Colonic mucosa (tissue), 4 donors: ENCODE measurements around the gene ANKRD65. TPM values are rescaled to one million over a fixed set of nuclear protein-coding genes. Genes with fewer than 3 reads are reported as not detected.

Experiments used
- DNase-seq: peaks from one replicate; pipeline ENCODE4 v3.0.0-alpha.2; 2020
- H3K27ac ChIP-seq: fragments of 200-600 bp; one replicate; pipeline ENCODE4 v1.8.0; 2021
- H3K27me3 ChIP-seq: fragments of 200-600 bp; one replicate; pipeline ENCODE4 v1.8.0; 2021
- H3K36me3 ChIP-seq: fragments of 200-600 bp; one replicate; pipeline ENCODE4 v1.8.0; 2021
- H3K4me1 ChIP-seq: fragments of 200-600 bp; one replicate; pipeline ENCODE4 v1.8.0; 2021; ENCODE audit warnings: mild to moderate bottlenecking
- H3K4me3 ChIP-seq: fragments of 200-600 bp; one replicate; pipeline ENCODE4 v1.8.0; 2021
- H3K9ac ChIP-seq, 2 donors: one replicate each; pipeline ENCODE4 v1.7.0; 2013; ENCODE audit warnings: control low read depth in 2 of 2, low read depth in 2 of 2, low read length in 2 of 2
- H3K9me3 ChIP-seq: fragments of 200-600 bp; one replicate; pipeline ENCODE4 v1.8.0; 2021
- intact Hi-C: fragments of 100-400 bp; cut with DNase I; formaldehyde crosslinking; loops from one replicate; pipeline ENCODE4 v1.14.1; 2022
- total RNA-seq, 2 donors: library from RNA; stranded (reverse); fragmentation: NEBNext Ultra II Directional in 1 of 2; extraction: Animal tissue kit (Norgen Biotek cat#: 25700) in 1 of 2; gene quantifications; one replicate each; pipeline ENCODE4 v1.2.1, GENCODE V29; 2021
- TF ChIP-seq, protein P1 (sequence below): fragments of 200-600 bp; IDR thresholded peaks from one replicate; pipeline ENCODE4 v1.8.0; 2022; ENCODE audit warnings: antibody characterized with exemption, mild to moderate bottlenecking
- donor health status: healthy.
- donor health status: DM: no; HTN: no; CAD: no.
- donor health status: DM: no; HTN: no; CAD: no.

ANKRD65 gene
- total RNA-seq, 2 donors from 2014 or later: 0.57 to 2.0 TPM

- no peak for DNase-seq
- H3K4me3 ChIP-seq: no peak overlapping the region
- no peaks in the 10 kb centered on the region for H3K27me3 ChIP-seq
- TF ChIP-seq, protein P1, sequence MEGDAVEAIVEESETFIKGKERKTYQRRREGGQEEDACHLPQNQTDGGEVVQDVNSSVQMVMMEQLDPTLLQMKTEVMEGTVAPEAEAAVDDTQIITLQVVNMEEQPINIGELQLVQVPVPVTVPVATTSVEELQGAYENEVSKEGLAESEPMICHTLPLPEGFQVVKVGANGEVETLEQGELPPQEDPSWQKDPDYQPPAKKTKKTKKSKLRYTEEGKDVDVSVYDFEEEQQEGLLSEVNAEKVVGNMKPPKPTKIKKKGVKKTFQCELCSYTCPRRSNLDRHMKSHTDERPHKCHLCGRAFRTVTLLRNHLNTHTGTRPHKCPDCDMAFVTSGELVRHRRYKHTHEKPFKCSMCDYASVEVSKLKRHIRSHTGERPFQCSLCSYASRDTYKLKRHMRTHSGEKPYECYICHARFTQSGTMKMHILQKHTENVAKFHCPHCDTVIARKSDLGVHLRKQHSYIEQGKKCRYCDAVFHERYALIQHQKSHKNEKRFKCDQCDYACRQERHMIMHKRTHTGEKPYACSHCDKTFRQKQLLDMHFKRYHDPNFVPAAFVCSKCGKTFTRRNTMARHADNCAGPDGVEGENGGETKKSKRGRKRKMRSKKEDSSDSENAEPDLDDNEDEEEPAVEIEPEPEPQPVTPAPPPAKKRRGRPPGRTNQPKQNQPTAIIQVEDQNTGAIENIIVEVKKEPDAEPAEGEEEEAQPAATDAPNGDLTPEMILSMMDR: no peak
- H3K9me3 ChIP-seq: no peaks in the 10 kb centered on the region
- no peak overlapping the region for H3K27ac ChIP-seq
- peaks cover 7% of the 10 kb centered on the region for H3K4me1 ChIP-seq
- intact Hi-C loops: no loop called here
- peaks cover 48% of the 10 kb centered on the region for H3K36me3 ChIP-seq
- H3K9ac ChIP-seq: no peak overlapping the region
Measured at GRCh38 chr1:1394116-1394515, 27.0 kb downstream of the ANKRD65 start.

DNA sequence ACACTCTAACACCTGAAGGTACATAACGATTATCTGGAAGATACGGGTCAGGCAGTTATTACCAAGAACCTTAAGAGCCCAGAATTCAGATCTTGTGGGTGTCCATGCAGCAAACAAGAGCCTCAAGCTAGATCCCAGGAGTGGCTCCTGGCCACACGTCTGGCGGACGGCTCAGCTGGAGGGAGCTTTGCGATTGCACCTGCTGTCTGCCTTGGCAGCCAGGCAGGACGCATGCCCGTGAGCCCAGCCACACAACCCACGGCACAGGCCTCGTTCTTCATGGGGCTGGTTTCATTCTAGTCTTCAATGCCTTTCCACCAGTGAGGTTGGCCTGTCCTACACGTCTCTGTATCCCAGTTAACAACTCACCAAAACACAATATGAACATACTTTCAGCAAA, 27.6 kb downstream of the ANKRD65 start:
- H3K4me1 ChIP-seq: peaks cover 7% of the 10 kb centered on the region
- no peak overlapping the region for H3K4me3 ChIP-seq
- no peak overlapping the region for H3K9ac ChIP-seq
- TF ChIP-seq, protein P1: no peak
- no peak for DNase-seq
- H3K27ac ChIP-seq: no peak overlapping the region
- H3K9me3 ChIP-seq: no peaks in the 10 kb centered on the region
- intact Hi-C loops: no loop called here
- no peaks in the 10 kb centered on the region for H3K27me3 ChIP-seq
- H3K36me3 ChIP-seq: peaks cover 48% of the 10 kb centered on the region

- TF ChIP-seq, protein P1: no peak
- Histone ChIP-seq H3K27ac (no peak overlapping the region), H3K36me3 (peaks cover 49% of the 10 kb centered on the region), H3K9ac (no peak overlapping the region), H3K27me3 (no peaks in the 10 kb centered on the region), H3K9me3 (no peaks in the 10 kb centered on the region), H3K4me1 (peaks cover 5% of the 10 kb centered on the region), H3K4me3 (no peak overlapping the region)
- intact Hi-C loops: no loop called here
- DNase-seq: no peak
Measured at GRCh38 chr1:1393014-1393413, 28.1 kb downstream of the ANKRD65 start.

DNA sequence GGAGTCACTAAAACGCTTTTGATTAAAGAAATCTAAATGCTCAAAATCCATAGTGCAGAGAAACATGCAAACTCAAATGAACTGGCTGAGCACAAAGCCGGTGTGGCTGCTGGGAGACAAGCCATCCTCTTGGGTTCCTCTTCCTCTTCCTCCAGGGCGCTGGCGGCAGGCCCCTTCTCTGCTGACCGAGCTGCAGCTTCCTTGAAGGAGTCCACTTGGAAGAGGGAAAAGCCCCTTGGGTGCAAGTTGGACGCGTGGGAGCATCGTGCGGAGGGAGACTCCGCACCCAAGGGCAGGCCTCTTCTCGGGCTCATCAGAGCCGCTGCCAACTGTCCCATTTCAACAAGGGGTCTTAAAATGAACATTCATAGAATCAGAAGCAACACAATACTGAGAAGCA, 29.9 kb downstream of the ANKRD65 start:
- H3K36me3 ChIP-seq: peaks cover 61% of the 10 kb centered on the region
- no peak for DNase-seq
- H3K4me3 ChIP-seq: no peak overlapping the region
- no peaks in the 10 kb centered on the region for H3K4me1 ChIP-seq
- intact Hi-C loops: no loop called here
- no peaks in the 10 kb centered on the region for H3K27me3 ChIP-seq
- TF ChIP-seq, protein P1: no peak
- no peak overlapping the region for H3K9ac ChIP-seq
- H3K27ac ChIP-seq: no peak overlapping the region
- H3K9me3 ChIP-seq: no peaks in the 10 kb centered on the region

GRCh38 chr1:1390675-1391074, 30.4 kb downstream of the ANKRD65 start:
- no peak for DNase-seq
- H3K36me3 ChIP-seq: peaks cover 66% of the 10 kb centered on the region
- no peaks in the 10 kb centered on the region for H3K4me1 ChIP-seq
- no peak overlapping the region for H3K27ac ChIP-seq
- no peak overlapping the region for H3K4me3 ChIP-seq
- TF ChIP-seq, protein P1: no peak
- intact Hi-C loops: no loop called here
- no peaks in the 10 kb centered on the region for H3K27me3 ChIP-seq
- H3K9ac ChIP-seq: no peak overlapping the region
- H3K9me3 ChIP-seq: no peaks in the 10 kb centered on the region

DNA sequence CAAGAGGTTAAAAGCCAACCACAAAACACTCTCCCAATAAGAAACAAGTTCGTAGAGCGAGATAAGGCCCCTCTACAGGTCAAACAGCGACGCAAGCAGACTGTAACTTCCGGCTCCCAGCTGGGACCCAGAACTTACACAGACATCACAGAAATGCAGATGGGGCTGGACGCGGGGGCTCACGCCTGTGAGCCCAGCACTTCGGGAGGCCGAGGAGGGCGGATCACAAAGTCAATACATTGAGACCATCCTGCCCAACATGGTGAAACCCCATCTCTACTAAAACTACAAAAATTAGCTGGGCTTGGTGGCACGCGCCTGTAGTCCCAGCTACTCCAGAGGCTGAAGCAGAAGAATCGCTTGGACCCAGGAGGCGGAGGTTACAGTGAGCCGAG, 33.0 kb downstream of the ANKRD65 start:
- intact Hi-C loops: no loop called here
- TF ChIP-seq, protein P1: no peak
- DNase-seq: no peak
- no peaks in the 10 kb centered on the region for H3K9me3 ChIP-seq
- no peaks in the 10 kb centered on the region for H3K4me1 ChIP-seq
- peaks cover 45% of the 10 kb centered on the region for H3K36me3 ChIP-seq
- H3K4me3 ChIP-seq: no peak overlapping the region
- no peak overlapping the region for H3K27ac ChIP-seq
- H3K9ac ChIP-seq: no peak overlapping the region
- no peaks in the 10 kb centered on the region for H3K27me3 ChIP-seq
